ENCODE results near the gene MRGPRF. TPM values are rescaled to one million over a fixed set of nuclear protein-coding genes. Genes with fewer than 3 reads are reported as not detected.
"Not testable (repeated sequence)": the region's sequence is repeated elsewhere in the genome, so short reads cannot be mapped to it uniquely, and the experiment has no call there.

Gene MRGPRF
- total and polyA plus RNA-seq, 2 of the 8 experiments (the other 6 are each of a cell fraction or from before 2014, with no cell fraction given), result 7.5 to 11.0 TPM

DNA sequence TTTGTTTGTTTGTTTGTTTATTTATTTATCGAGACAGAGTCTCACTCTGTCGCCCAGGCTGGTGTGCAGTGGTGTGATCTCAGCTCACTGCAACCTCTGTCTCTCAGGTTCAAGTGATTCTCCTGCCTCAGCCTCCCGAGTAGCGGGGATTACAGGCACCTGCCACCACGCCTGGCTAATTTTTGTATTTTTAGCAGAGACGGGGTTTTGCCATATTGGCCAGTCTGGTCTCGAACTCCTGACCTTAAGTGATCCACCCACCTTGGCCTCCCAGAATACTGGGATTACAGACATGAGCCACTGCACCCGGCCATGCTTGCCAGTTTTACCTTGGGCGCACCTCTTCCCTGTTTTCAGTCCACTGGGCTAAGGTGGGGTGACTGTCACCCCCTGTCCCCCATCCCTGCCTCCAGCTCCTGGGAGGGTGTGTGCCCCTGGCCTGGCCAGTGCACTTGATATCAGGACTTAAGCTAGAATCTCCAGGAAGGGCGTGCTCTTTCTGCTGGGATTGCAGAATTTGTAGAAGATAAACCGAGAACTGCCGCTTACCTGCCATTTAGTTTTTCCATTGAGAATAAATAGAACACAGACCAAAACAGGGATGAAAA is 13.2 kb downstream of the MRGPRF start:
- H2BK20ac ChIP-seq (ENCODE audit: low read length); H3K79me2 ChIP-seq (ENCODE audit: control insufficient read depth in 1 of 2, insufficient read depth in 2 of 2, low read length in 2 of 2); H2BK15ac ChIP-seq (ENCODE audit: low read length); H3K9ac ChIP-seq (replicated peaks in 1 of 4; ENCODE audit: extremely low read depth in 1 of 4, low read depth in 3 of 4, low read length in 3 of 4); H2BK5ac ChIP-seq (ENCODE audit: low read depth, low read length); H3K36me3 ChIP-seq (ENCODE audit: control insufficient read depth in 2 of 4, insufficient read depth in 4 of 4, low read length in 3 of 4); H3K4me2 ChIP-seq (ENCODE audit: insufficient read depth in 1 of 2, low read depth in 2 of 2, low read length in 2 of 2); H3K79me1 ChIP-seq (ENCODE audit: low read depth, low read length); H2BK12ac ChIP-seq (ENCODE audit: low read depth, low read length); H3K23me2 ChIP-seq (ENCODE audit: low read depth, low read length); H3K56ac ChIP-seq (replicated peaks; ENCODE audit: insufficient read length, low read depth, low read length); H4K91ac ChIP-seq (replicated peaks; ENCODE audit: insufficient read length, low read length); H3K4me1 ChIP-seq (replicated peaks in 1 of 4; ENCODE audit: control insufficient read depth in 3 of 4, insufficient read depth in 4 of 4, low read length in 3 of 4); H2AFZ ChIP-seq (ENCODE audit: low read length); H3K18ac ChIP-seq (ENCODE audit: extremely low read depth, low read length); DNase-seq (ENCODE audit: low read depth in 1 of 2, low spot score in 2 of 2); H3K27me3 ChIP-seq (replicated peaks in 1 of 4; ENCODE audit: control insufficient read depth in 3 of 4, extremely low read depth in 1 of 4, insufficient read depth in 3 of 4, low read length in 3 of 4); H4K5ac ChIP-seq (ENCODE audit: insufficient read length, low read depth, low read length); H3K4me3 ChIP-seq (ENCODE audit: extremely low read depth in 1 of 4, insufficient read depth in 2 of 4, low read depth in 3 of 4, low read length in 4 of 4); H3K4ac ChIP-seq (replicated peaks; ENCODE audit: insufficient read length, low read depth, low read length); H2BK120ac ChIP-seq (replicated peaks; ENCODE audit: low read depth, low read length); H3K23ac ChIP-seq (ENCODE audit: insufficient read length); H4K8ac ChIP-seq (ENCODE audit: extremely low read depth, insufficient read depth, low read length); H2AK5ac ChIP-seq (ENCODE audit: low read depth, low read length); FAIRE-seq; H3K14ac ChIP-seq (ENCODE audit: insufficient read length); H4K20me1 ChIP-seq (replicated peaks in 1 of 2; ENCODE audit: control insufficient read depth in 1 of 2, insufficient read depth in 2 of 2, low read length in 2 of 2); H3K9me3 ChIP-seq (ENCODE audit: insufficient read depth in 2 of 2, low read depth in 1 of 2, low read length in 1 of 2); H3K27ac ChIP-seq (ENCODE audit: low read depth, low read length): not testable (repeated sequence)
- ChIA-PET POLR2A (ENCODE audit: partially characterized antibody) (interaction anchor here (0.6 to 2.5 kb wide), 3 partner anchors 11 to 469 kb away, joined by 3 to 6 read pairs (median 3); partner anchors contain the start of gene TPCN2), CTCF (ENCODE audit: partially characterized antibody) (interaction anchor here (1.1 to 2.3 kb wide), 5 partner anchors 11 to 49 kb away, joined by 3 to 6 read pairs (median 4); partner anchors contain the start of genes MRGPRD and MRGPRF)
- 86% methylated on average over 11 of the region's 12 CpGs; no CpG with 5 or more reads in 1 of the 2 experiments for WGBS, 2 experiments (ENCODE audit: extremely low coverage in 1 of 2, insufficient coverage in 1 of 2, insufficient read length in 1 of 2, insufficient replicate concordance in 2 of 2, low coverage in 1 of 2, low lambda C conversion rate in 2 of 2, missing lambda C conversion rate in 1 of 2)

Data from H1 (cell line).